T47D (cell line): ENCODE data around the gene CDYL.
A peak's percentile ranks its signal among the peaks of the same experiment; 100 is the strongest.

Source experiments
- DNase-seq, 2 experiments: peaks; one replicate each; pipeline versions ENCODE4 v3.0.0 to v3.0.0-alpha.2; 2011 to 2012; ENCODE audit warnings: low read depth in 1 of 2, low spot score in 1 of 2
- JUND ChIP-seq: IDR thresholded peaks from 2 replicates; pipeline ENCODE4 v1.6.1; 2012; ENCODE audit warnings: low read depth
- in situ Hi-C: cut with HindIII; loops from 2 replicates; pipeline ENCODE4 v1.10.0; 2016; ENCODE audit warnings: low sequenced_read_pairs, low pct_unique_long_range_greater_than_20kb

Gene CDYL

GRCh38 chr6:4751823-4752464, 24.3 kb upstream of the CDYL start:
- in situ Hi-C loops, result no loop called here
- no peak for DNase-seq
- no peak for TF ChIP-seq JUND

GRCh38 chr6:4756247-4756646, 20.0 kb upstream of the CDYL start:
- in situ Hi-C loops, result no loop called here
- no peak for TF ChIP-seq JUND
- no peak for DNase-seq

GRCh38 chr6:4759997-4760396, 16.2 kb upstream of the CDYL start:
- in situ Hi-C loops, result no loop called here
- no peak for DNase-seq
- TF ChIP-seq JUND, result no peak

GRCh38 chr6:4760773-4761172, 15.4 kb upstream of the CDYL start:
- in situ Hi-C loops, result no loop called here
- no peak for DNase-seq
- no peak for TF ChIP-seq JUND

GRCh38 chr6:4762294-4762693, 13.9 kb upstream of the CDYL start:
- DNase-seq, result no peak
- in situ Hi-C loops, result no loop called here
- TF ChIP-seq JUND, result no peak

GRCh38 chr6:4763921-4764320, 12.3 kb upstream of the CDYL start:
- no peak for DNase-seq
- TF ChIP-seq JUND, result no peak
- in situ Hi-C loops, result no loop called here

- DNase-seq, result no peak
- TF ChIP-seq JUND, result no peak
- in situ Hi-C loops, result no loop called here
These were observed 7.4 kb upstream of the CDYL start for GRCh38 chr6:4768815-4769214.

GRCh38 chr6:4772750-4773149, 3.5 kb upstream of the CDYL start:
- no peak for TF ChIP-seq JUND
- in situ Hi-C loops, result no loop called here
- no peak for DNase-seq

GRCh38 chr6:4773181-4773580, 3.0 kb upstream of the CDYL start:
- no peak for DNase-seq
- TF ChIP-seq JUND, result no peak
- in situ Hi-C loops, result no loop called here

- DNase-seq, result no peak
- TF ChIP-seq JUND, result no peak
- in situ Hi-C loops, result no loop called here
These were observed 1.9 kb upstream of the CDYL start for GRCh38 chr6:4774296-4774695.

- TF ChIP-seq JUND, result no peak
- in situ Hi-C loops, result no loop called here
- DNase-seq, result no peak
These were observed 1.3 kb upstream of the CDYL start for GRCh38 chr6:4774715-4775493.

GRCh38 chr6:4775494-4776130, 592 bp upstream of the CDYL start:
- in situ Hi-C loops, result no loop called here
- TF ChIP-seq JUND, result no peak
- peak; percentile 90 to 95 for DNase-seq
